Activated CD4-positive, alpha-beta T cell treated with anti-CD3 and anti-CD28 coated beads, Interleukin-10, Interleukin-2, amounts not matched to agents 100 ng/mL and 50 ng/mL, durations not matched to agents 16 hours and 8 hours (primary cell): ENCODE measurements around the gene DYSF.

Experiments
- DNase-seq: peaks from one replicate; pipeline ENCODE4 v3.0.0-alpha.2; 2020

The DYSF gene

GRCh38 chr2:71578767-71579342 lies 125.5 kb downstream of the DYSF start:
- DNase-seq: no peak

- no peak for DNase-seq
These were observed 127.7 kb downstream of the DYSF start for GRCh38 chr2:71581026-71581425.

GRCh38 chr2:71583876-71584275 lies 130.5 kb downstream of the DYSF start:
- DNase-seq: no peak

- no peak for DNase-seq
These were observed 133.1 kb downstream of the DYSF start for GRCh38 chr2:71586471-71586870.

GRCh38 chr2:71587509-71588073 lies 134.2 kb downstream of the DYSF start:
- no peak for DNase-seq

- no peak for DNase-seq
These were observed 135.3 kb downstream of the DYSF start for GRCh38 chr2:71588497-71589170.

- no peak for DNase-seq
These were observed 136.4 kb downstream of the DYSF start for GRCh38 chr2:71589763-71590162.

GRCh38 chr2:71591044-71591443 lies 137.7 kb downstream of the DYSF start:
- no peak for DNase-seq

- no peak for DNase-seq
These were observed 138.9 kb downstream of the DYSF start for GRCh38 chr2:71592181-71592711.

- no peak for DNase-seq
These were observed 142.2 kb downstream of the DYSF start for GRCh38 chr2:71595569-71595968.

- no peak for DNase-seq
These were observed 142.7 kb downstream of the DYSF start for GRCh38 chr2:71596011-71596410.

- no peak for DNase-seq
These were observed 144.4 kb downstream of the DYSF start for GRCh38 chr2:71597756-71598155.

GRCh38 chr2:71598526-71598925 lies 145.2 kb downstream of the DYSF start:
- no peak for DNase-seq

- DNase-seq: no peak
These were observed 145.7 kb downstream of the DYSF start for GRCh38 chr2:71599038-71599437.

- no peak for DNase-seq
These were observed 146.4 kb downstream of the DYSF start for GRCh38 chr2:71599646-71600236.

- DNase-seq: no peak
These were observed 147.2 kb downstream of the DYSF start for GRCh38 chr2:71600555-71600954.

GRCh38 chr2:71601136-71602114 lies 148.1 kb downstream of the DYSF start:
- DNase-seq: no peak

- DNase-seq: no peak
These were observed 148.7 kb downstream of the DYSF start for GRCh38 chr2:71602115-71602495.

- no peak for DNase-seq
These were observed 149.2 kb downstream of the DYSF start for GRCh38 chr2:71602581-71602980.

GRCh38 chr2:71603311-71603811 lies 150.0 kb downstream of the DYSF start:
- DNase-seq: no peak

GRCh38 chr2:71603851-71604725 lies 150.7 kb downstream of the DYSF start:
- DNase-seq: no peak

- DNase-seq: no peak
These were observed 151.4 kb downstream of the DYSF start for GRCh38 chr2:71604726-71605120.
